Right ventricle myocardium superior (tissue), 1 donor: ENCODE results near the gene RASIP1. TPM values are rescaled to one million over a fixed set of nuclear protein-coding genes. Genes with fewer than 3 reads are reported as not detected.
A peak's percentile ranks its signal among the peaks of the same experiment; 100 is the strongest.
"Not testable (repeated sequence)": the region's sequence is repeated elsewhere in the genome, so short reads cannot be mapped to it uniquely, and the experiment has no call there.

ENCODE experiments used
- ATAC-seq: fragments of 200-7000 bp; cut with Tn5 transposase; one replicate; pipeline ENCODE4 v1.9.1; 2020; ENCODE audit warnings: mild to moderate bottlenecking; ENCODE audit not compliant: poor library complexity
- DNase-seq: peaks from one replicate; pipeline ENCODE4 v3.0.0-alpha.2; 2020
- intact Hi-C: fragments of 100-400 bp; cut with DNase I; formaldehyde crosslinking; loops from one replicate; pipeline ENCODE4 v1.11.2; 2022
- long read RNA-seq: library from polyadenylated mRNA; unstranded; transcript quantifications from one replicate; pipeline ENCODE4 v2.0.0, GENCODE V29; 2021
- total RNA-seq: library from RNA; stranded (reverse); fragmentation: NEBNext Ultra II Directional; extraction: Animal tissue kit (Norgen Biotek cat#: 25700); gene quantifications from one replicate; pipeline ENCODE4 v1.2.1, GENCODE V29; 2021
- donor health status: DM: no; HTN: yes; CAD: no; lungs with severe emphysema.

The RASIP1 gene, protein sequence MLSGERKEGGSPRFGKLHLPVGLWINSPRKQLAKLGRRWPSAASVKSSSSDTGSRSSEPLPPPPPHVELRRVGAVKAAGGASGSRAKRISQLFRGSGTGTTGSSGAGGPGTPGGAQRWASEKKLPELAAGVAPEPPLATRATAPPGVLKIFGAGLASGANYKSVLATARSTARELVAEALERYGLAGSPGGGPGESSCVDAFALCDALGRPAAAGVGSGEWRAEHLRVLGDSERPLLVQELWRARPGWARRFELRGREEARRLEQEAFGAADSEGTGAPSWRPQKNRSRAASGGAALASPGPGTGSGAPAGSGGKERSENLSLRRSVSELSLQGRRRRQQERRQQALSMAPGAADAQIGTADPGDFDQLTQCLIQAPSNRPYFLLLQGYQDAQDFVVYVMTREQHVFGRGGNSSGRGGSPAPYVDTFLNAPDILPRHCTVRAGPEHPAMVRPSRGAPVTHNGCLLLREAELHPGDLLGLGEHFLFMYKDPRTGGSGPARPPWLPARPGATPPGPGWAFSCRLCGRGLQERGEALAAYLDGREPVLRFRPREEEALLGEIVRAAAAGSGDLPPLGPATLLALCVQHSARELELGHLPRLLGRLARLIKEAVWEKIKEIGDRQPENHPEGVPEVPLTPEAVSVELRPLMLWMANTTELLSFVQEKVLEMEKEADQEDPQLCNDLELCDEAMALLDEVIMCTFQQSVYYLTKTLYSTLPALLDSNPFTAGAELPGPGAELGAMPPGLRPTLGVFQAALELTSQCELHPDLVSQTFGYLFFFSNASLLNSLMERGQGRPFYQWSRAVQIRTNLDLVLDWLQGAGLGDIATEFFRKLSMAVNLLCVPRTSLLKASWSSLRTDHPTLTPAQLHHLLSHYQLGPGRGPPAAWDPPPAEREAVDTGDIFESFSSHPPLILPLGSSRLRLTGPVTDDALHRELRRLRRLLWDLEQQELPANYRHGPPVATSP
- 15.1 TPM for total RNA-seq
- long read RNA-seq, transcript RASIP1-201 (12 exons, 3,308 nt), result major isoform, 45 of 100 reads
- long read RNA-seq, partial matches to known transcripts, result 41 of 100 reads
- long read RNA-seq, other reads (novel, unspliced or antisense), result 13 of 100 reads

DNA sequence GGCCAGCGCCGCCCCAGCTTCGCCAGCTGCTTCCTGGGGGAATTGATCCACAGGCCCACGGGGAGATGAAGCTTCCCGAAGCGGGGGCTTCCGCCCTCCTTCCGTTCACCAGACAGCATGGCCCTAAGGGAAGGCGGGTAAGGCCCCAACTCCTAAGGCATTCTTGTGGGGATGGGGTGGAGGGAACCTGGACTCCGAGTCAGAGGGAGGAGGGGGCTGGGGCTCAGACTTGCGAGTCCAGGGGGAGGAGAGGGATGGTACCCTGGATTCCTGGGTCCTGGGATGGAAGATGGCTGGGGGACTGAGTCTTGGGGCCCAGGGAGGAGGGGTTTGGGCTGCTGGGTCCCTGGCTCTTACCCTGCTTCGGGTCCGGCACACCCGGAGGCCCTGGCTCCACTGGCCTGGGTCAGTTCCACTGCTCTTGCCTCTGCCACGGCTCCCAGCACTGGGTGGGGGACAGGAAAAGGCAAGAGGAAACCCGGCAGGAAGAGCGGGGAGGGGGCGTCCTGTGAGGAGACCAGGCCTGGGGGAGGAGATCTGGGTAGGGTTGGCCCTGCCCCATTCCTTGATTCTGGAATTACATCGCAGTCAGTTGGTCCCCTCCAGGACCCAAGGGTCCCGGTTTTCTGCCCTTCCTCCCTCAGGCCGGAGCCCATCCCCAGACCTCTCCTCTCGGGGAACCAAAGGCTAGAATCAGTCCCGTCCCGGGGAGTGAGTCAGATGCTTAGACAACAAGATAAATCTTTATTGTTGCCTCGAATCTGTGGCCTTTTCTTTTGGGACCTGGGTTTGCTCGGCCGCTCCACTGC is at the start of gene RASIP1:
RASIP1 (minus strand) TSS at position 447 of the 809 bp plus-strand sequence; CDS start at position 119, 328 bp downstream.
- DNase-seq (peak; percentile 73), ATAC-seq (peak; percentile 4)
- intact Hi-C loops, result no loop called here

GRCh38 chr19:48787331-48787730 is 46.9 kb upstream of the RASIP1 start:
- intact Hi-C loops, result loop anchor here (10.0 kb wide), 1 partner anchor 113 kb away; the partner anchor contains the start of gene NTN5
- ATAC-seq, DNase-seq: not testable (repeated sequence)

GRCh38 chr19:48786422-48786821 is 46.0 kb upstream of the RASIP1 start:
- not testable (repeated sequence) for DNase-seq, ATAC-seq
- intact Hi-C loops, result loop anchor here (10.0 kb wide), 1 partner anchor 112 kb away; the partner anchor contains the start of gene NTN5

- ATAC-seq (no peak), DNase-seq (no peak)
- intact Hi-C loops, result loop anchor here (10.0 kb wide), 1 partner anchor 110 kb away; the partner anchor contains the start of gene NTN5
Measured at GRCh38 chr19:48784527-48784926, 44.1 kb upstream of the RASIP1 start.

DNA sequence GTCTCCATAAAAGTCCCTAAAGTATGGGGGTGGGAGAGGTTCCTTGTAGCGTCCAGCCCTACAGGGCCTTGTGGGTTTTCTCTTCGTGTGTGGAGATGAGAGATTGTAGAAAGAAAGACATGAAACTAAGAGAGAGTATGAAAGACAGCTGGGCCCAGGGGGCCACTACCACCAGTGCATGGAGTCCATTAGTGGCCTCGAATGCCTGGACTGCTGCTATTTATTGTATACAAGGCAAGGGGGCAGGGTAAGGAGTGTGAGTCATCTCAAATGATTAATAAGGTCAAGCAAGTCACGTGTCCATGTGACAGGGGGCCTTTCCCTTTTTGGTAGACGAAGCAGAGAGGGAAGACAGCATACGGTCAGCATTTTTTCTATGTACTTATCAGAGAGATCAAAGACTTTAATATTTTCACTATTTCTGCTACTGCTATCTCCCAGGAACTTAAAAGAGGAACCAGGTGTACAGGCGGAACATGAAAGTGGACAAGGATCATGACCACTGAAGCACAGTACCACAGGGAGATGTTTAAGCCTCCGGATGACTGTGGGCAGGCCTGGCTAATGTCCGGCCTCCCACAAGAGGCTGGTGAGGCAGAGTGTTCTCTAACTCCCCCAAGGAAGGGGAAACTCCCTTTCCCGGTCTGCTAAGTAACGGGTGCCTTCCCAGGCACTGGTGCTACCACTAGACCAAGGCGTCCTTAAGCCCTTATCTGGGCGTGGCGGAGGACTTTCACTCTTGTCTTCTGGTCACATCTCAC is 40.4 kb upstream of the RASIP1 start:
- intact Hi-C loops, result loop anchor here (10.0 kb wide), 1 partner anchor 106 kb away; the partner anchor contains the start of gene NTN5
- ATAC-seq (no peak), DNase-seq (no peak)

GRCh38 chr19:48779636-48780035 is 39.2 kb upstream of the RASIP1 start:
- intact Hi-C loops, result loop anchor here (10.0 kb wide), 1 partner anchor 105 kb away; the partner anchor contains the start of gene NTN5
- no peak for DNase-seq
- ATAC-seq, result no peak

- ATAC-seq (no peak), DNase-seq (no peak)
- intact Hi-C loops, result no loop called here
Measured at GRCh38 chr19:48777720-48778119, 37.3 kb upstream of the RASIP1 start.

- ATAC-seq, result no peak
- intact Hi-C loops, result no loop called here
- DNase-seq, result no peak
Measured at GRCh38 chr19:48777139-48777538, 36.7 kb upstream of the RASIP1 start.

GRCh38 chr19:48772503-48772953 is 32.1 kb upstream of the RASIP1 start:
- ATAC-seq, result peak; percentile 81
- intact Hi-C loops, result no loop called here
- no peak for DNase-seq

DNA sequence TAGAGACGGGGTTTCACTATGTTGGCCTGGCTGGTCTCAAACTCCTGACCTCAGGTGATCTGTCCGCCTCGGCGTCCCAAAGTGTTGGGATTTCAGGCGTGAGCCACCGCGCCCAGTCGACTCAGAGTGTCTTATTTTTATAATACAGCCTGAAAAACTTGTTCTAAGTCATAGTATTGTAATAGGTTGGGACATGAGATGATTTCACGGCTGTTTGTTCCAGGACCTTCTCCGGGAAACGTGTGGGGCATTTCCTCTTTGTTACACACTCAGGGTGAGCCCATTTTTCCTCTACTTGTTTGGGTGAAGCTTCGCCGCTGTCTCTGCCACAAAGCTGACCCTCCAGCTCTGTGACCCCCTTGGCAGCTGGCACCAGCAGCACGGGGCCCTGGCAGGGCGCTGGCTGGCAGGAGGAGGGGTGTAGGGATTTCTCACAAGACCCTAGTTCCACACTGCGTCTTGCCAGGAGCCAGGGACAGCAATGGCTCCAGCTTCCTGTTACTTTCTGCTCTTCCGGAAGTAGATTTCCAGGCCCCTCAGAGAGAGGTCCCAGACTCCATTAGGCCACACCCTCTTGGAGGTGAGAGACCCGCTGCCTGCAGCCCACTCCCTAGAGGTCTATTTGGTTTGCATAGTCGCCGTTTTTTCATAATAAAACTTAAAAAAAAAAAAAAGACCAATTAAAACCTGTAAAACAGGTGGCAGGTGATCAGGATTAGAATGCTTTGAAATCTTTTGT is 30.5 kb upstream of the RASIP1 start:
- intact Hi-C loops, result no loop called here
- DNase-seq (no peak), ATAC-seq (no peak)

- ATAC-seq (no peak), DNase-seq (no peak)
- intact Hi-C loops, result no loop called here
Measured at GRCh38 chr19:48770266-48770665, 29.9 kb upstream of the RASIP1 start.

DNA sequence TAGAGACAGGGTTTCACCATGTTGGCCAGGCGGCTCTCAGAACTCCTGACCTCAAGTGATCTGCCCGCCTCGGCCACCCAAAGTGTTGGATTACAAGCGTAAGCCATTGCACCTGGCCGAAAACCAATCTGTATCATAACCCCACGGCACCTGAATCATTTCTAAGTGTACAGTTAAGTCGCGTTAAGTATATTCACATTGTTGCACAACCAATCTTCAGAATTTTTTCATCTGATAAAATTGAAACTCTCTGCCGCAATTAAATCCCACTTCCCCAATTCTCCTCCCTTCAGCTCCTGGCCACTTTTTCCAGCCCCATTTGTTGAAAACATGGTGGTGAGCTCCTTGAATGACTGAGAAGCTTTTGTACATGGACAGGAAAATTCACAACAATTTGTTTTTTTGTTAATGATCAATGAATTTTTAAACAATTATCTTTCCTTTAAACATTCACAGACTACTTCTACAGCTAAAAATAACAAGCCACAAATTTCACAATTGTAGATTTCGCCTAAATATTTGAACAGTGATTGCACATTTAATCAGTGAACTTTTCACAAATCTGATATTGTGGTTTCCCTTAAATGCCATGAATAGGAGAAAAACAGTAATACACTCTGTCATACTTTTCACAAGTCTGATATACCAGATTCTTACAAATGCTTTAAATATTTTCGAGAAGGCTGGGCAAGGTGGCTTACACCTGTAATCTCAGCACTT is 28.7 kb upstream of the RASIP1 start:
- ATAC-seq (no peak), DNase-seq (no peak)
- intact Hi-C loops, result no loop called here

GRCh38 chr19:48768171-48768753 is 27.9 kb upstream of the RASIP1 start:
- intact Hi-C loops, ATAC-seq, DNase-seq: not testable (repeated sequence)

DNA sequence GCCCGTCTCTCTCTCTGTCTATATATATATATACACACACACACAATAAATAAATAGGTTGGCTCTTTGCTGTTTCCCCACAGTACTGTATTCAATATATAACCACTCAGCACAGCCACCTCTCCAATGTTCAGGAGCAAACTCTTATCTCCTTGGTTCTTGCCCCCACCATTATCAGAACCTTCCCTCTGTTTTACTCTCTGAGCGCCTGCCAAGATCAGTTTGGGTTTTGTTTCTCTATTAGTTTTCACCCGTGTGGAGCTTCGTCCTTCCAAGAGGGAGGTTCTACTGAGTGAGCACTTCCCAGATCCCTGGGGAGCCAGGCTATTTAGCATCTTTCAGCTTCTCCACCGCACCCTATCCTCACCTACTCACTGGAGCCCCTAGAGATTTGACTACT is 25.4 kb upstream of the RASIP1 start:
- ATAC-seq, intact Hi-C loops, DNase-seq: not testable (repeated sequence)

- ATAC-seq (no peak), DNase-seq (no peak)
- intact Hi-C loops, result no loop called here
Measured at GRCh38 chr19:48760504-48761205, 20.2 kb upstream of the RASIP1 start.
